ENCODE measurements around the gene PRSS1.

DNA sequence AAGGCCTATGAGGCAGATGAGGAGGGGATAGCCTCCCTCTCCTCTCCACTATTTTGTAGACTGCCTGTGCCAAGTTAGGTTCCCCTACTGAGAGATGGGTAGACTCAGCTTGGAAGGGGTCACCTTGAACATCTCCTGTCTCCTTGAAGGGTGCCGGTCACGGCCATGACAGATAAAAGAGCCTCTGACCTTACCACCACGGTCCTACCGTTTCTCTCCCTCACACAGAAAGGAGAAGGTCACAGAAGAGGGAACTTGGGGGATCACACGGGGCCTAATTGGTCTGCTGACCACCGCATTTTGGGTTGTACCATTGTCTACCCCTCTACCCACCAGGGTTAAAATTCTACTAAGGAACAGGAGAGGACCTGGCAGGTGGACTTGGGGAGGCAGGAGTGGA lies 38.5 kb downstream of the PRSS1 start:
- TF ChIP-seq, protein P1, sequence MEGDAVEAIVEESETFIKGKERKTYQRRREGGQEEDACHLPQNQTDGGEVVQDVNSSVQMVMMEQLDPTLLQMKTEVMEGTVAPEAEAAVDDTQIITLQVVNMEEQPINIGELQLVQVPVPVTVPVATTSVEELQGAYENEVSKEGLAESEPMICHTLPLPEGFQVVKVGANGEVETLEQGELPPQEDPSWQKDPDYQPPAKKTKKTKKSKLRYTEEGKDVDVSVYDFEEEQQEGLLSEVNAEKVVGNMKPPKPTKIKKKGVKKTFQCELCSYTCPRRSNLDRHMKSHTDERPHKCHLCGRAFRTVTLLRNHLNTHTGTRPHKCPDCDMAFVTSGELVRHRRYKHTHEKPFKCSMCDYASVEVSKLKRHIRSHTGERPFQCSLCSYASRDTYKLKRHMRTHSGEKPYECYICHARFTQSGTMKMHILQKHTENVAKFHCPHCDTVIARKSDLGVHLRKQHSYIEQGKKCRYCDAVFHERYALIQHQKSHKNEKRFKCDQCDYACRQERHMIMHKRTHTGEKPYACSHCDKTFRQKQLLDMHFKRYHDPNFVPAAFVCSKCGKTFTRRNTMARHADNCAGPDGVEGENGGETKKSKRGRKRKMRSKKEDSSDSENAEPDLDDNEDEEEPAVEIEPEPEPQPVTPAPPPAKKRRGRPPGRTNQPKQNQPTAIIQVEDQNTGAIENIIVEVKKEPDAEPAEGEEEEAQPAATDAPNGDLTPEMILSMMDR (conservative IDR thresholded peaks at IDR 0.05; ENCODE audit: low read depth, low read length): no peak
- no peak for TF ChIP-seq EZH2 (IDR thresholded peaks at IDR 0.05; ENCODE audit: borderline replicate concordance, low read depth, low read length, poor library complexity, severe bottlenecking)

All from A673 (cell line).